BLaER1 treated with 17β-estradiol and CSF1 and Interleukin-3, amounts not matched to agents 10 nM and 100 nM (cell line): ENCODE results near the gene USH2A.

Experiments used
- H3K27ac ChIP-seq, 11 experiments: shearing (Covaris generic); formaldehyde crosslinking; 2 replicates each; pipeline ENCODE4 v1.8.1; 2022
- H3K27me3 ChIP-seq, 11 experiments: shearing (Covaris generic); formaldehyde crosslinking; 2 replicates each; pipeline ENCODE4 v1.8.1; 2022
- H3K36me3 ChIP-seq, 11 experiments: shearing (Covaris generic); formaldehyde crosslinking; 2 replicates each; pipeline ENCODE4 v1.8.1; 2022
- H3K4me1 ChIP-seq, 10 experiments: shearing (Covaris generic); formaldehyde crosslinking; 2 replicates each; pipeline ENCODE4 v1.8.1; 2022
- H3K4me2 ChIP-seq, 11 experiments: shearing (Covaris generic); formaldehyde crosslinking; 2 replicates each; pipeline ENCODE4 v1.8.1; 2022
- H3K4me3 ChIP-seq, 10 experiments: shearing (Covaris generic); formaldehyde crosslinking; 2 replicates each; pipeline ENCODE4 v1.8.1; 2022
- H3K9ac ChIP-seq, 11 experiments: shearing (Covaris generic); formaldehyde crosslinking; 2 replicates each; pipeline ENCODE4 v1.8.1; 2022
- H3K9me3 ChIP-seq, 11 experiments: shearing (Covaris generic); formaldehyde crosslinking; replicated peaks in 1 of 11; 2 replicates each; pipeline ENCODE4 v1.8.1; 2022
- H4K20me1 ChIP-seq, 11 experiments: shearing (Covaris generic); formaldehyde crosslinking; 2 replicates each; pipeline ENCODE4 v1.8.1; 2022
- Cebpa-rat ChIP-seq, 11 experiments: shearing (Covaris generic); IDR thresholded peaks; 2 replicates each; pipeline ENCODE4 v1.8.1; 2022

Gene USH2A

DNA sequence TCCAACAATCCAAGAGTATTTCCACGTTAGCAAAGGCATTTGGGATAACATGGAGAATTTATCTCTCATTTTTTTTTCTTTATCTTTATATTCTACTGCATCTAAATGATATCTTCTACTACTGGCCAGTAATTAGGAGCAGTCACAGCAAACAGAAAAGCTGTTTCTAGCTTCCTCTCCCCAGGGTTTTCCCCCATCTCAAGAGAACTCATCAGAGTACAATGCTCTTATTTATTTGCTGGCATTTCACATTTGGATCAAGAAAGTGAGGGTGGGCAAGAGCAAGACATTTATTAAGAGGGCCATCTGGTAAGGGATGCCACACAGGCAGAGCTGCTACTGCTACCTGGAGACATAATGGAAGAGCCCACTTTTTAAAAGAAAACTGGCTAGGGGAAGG, 368.2 kb downstream of the USH2A start:
- TF ChIP-seq Cebpa-rat (IDR thresholded peaks at IDR 0.05) = no peak
- H3K4me3 ChIP-seq = no peak overlapping the region

DNA sequence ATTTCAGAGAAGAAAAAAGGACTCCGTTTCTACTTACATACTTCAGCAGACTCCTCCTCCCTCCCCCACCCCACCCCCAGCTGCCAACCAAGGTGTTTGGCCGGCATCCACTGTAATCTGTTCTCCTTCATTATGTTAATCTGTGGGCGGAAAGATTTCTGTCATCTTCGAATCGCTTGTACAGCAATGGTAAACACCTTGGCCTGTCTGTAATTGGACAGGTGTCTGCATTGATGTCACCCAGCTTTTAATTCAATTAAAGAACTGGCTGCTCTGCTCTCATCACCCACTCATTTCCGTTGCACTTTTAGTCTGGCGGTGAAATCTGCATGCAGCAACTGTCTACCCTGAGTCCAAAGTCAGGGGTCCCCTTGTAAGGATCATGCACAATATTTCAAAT, 368.6 kb downstream of the USH2A start:
- H3K27me3 ChIP-seq = no peaks in the 10 kb centered on the region
- H3K4me3 ChIP-seq = no peak overlapping the region
- no peak overlapping the region for H3K27ac ChIP-seq
- H3K4me2 ChIP-seq = no peak overlapping the region
- no peak for TF ChIP-seq Cebpa-rat (IDR thresholded peaks at IDR 0.05)
- no peaks in the 10 kb centered on the region for H4K20me1 ChIP-seq
- no peaks in the 10 kb centered on the region for H3K36me3 ChIP-seq
- H3K9me3 ChIP-seq = no peaks in the 10 kb centered on the region
- no peak overlapping the region for H3K9ac ChIP-seq
- no peaks in the 10 kb centered on the region for H3K4me1 ChIP-seq

More for the DNA sequence above, 368.2 kb downstream of the USH2A start:
- no peaks in the 10 kb centered on the region for H3K36me3 ChIP-seq
- no peak overlapping the region for H3K27ac ChIP-seq
- H3K27me3 ChIP-seq = no peaks in the 10 kb centered on the region
- no peak overlapping the region for H3K4me2 ChIP-seq
- H4K20me1 ChIP-seq = no peaks in the 10 kb centered on the region
- H3K9ac ChIP-seq = no peak overlapping the region
- H3K4me1 ChIP-seq = no peaks in the 10 kb centered on the region
- H3K9me3 ChIP-seq = no peaks in the 10 kb centered on the region

DNA sequence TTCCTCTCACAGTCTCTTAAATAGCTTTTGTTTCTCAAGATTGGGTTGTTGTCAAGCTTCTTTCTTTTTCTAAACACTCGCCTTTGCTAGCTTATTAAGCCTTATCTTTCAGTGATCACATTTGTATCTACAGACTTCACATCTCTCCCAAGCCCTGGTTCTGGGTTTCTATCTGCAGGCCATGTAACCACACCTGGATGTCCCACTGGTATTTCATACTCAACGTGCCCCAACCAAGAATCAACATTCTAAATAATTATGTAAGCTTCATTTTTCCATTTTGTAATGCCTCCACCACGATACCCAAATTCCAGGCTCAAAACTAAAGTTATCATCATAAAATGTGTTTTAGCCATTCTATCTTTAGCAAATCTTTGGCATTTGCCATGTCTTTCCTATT, 372.2 kb downstream of the USH2A start:
- no peaks in the 10 kb centered on the region for H3K9me3 ChIP-seq
- H3K4me2 ChIP-seq = no peak overlapping the region
- no peaks in the 10 kb centered on the region for H3K36me3 ChIP-seq
- no peak overlapping the region for H3K9ac ChIP-seq
- no peaks in the 10 kb centered on the region for H4K20me1 ChIP-seq
- TF ChIP-seq Cebpa-rat (IDR thresholded peaks at IDR 0.05) = no peak
- H3K27me3 ChIP-seq = no peaks in the 10 kb centered on the region
- H3K27ac ChIP-seq = no peak overlapping the region
- no peak overlapping the region for H3K4me3 ChIP-seq
- no peaks in the 10 kb centered on the region for H3K4me1 ChIP-seq

GRCh38 chr1:216049741-216050430, 373.4 kb downstream of the USH2A start:
- Histone ChIP-seq H3K27me3 (no peaks in the 10 kb centered on the region), H4K20me1 (no peaks in the 10 kb centered on the region), H3K9me3 (no peaks in the 10 kb centered on the region), H3K4me3 (no peak overlapping the region), H3K4me2 (no peak overlapping the region), H3K27ac (no peak overlapping the region), H3K4me1 (no peaks in the 10 kb centered on the region), H3K36me3 (no peaks in the 10 kb centered on the region), H3K9ac (no peak overlapping the region)
- TF ChIP-seq Cebpa-rat (IDR thresholded peaks at IDR 0.05) = no peak

DNA sequence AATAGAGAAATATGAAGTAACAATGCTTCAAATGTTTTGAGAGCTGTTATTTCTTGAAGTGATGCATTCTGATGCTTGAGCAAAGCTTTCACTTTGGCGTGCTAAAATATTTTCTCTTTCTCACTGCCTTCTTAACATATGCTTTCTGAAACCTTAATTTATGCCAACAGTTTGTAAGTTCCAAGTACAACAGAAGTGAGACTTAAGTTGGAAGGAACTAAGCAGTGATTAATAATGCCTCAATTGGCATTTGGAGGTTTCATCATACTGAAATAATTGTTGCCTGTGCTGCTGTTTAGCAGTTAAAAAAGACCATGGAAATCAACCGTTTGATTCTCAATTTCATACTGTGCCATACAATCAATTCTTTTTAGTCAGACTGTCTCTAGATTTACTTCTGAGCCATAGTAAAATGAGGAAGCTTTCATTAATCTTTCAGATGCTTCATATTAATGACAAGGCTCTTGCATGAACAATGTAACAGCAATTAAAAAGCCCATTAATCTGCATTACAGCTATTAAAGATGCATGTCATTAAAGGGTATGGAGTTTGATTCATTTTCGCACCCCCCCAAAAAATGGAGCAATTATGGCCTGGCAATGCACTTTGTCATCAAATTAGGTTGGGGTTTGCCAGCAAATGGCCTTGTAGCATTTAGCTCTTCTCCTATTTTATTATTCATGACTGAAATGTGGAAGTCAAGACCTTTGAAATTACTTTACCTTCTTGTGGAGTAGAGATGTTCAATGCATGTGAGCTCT, 375.3 kb downstream of the USH2A start:
- no peak overlapping the region for H3K4me3 ChIP-seq
- no peaks in the 10 kb centered on the region for H3K9me3 ChIP-seq
- H3K4me1 ChIP-seq = no peaks in the 10 kb centered on the region
- no peaks in the 10 kb centered on the region for H3K27me3 ChIP-seq
- H3K4me2 ChIP-seq = no peak overlapping the region
- H3K9ac ChIP-seq = no peak overlapping the region
- no peaks in the 10 kb centered on the region for H4K20me1 ChIP-seq
- H3K27ac ChIP-seq = no peak overlapping the region
- no peak for TF ChIP-seq Cebpa-rat (IDR thresholded peaks at IDR 0.05)
- H3K36me3 ChIP-seq = no peaks in the 10 kb centered on the region

GRCh38 chr1:216046336-216046735, 376.9 kb downstream of the USH2A start:
- H3K4me3 ChIP-seq = no peak overlapping the region
- no peaks in the 10 kb centered on the region for H3K4me1 ChIP-seq
- H3K27me3 ChIP-seq = no peaks in the 10 kb centered on the region
- no peak overlapping the region for H3K4me2 ChIP-seq
- H4K20me1 ChIP-seq = no peaks in the 10 kb centered on the region
- TF ChIP-seq Cebpa-rat (IDR thresholded peaks at IDR 0.05) = no peak
- no peaks in the 10 kb centered on the region for H3K36me3 ChIP-seq
- no peak overlapping the region for H3K9ac ChIP-seq
- no peaks in the 10 kb centered on the region for H3K9me3 ChIP-seq
- H3K27ac ChIP-seq = no peak overlapping the region

DNA sequence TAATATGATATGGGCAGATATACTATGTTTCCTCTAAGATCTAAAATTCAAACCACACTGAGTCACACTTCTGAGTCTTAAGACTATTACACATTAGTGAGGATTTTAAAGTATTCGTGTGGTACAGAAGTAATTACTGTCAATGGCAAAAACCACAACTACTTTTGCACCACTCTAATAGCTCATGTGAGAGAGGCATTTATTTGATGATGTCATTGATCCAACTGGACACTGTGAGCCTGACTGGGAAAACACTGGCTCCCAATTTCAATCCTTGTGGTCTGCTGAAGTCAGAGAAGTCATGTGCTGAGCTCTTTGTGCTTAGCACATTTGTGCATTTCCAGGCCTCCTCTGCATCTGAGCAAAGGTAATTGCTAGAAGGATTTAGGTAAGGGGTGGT, 377.8 kb downstream of the USH2A start:
- Histone ChIP-seq H3K4me2 (no peak overlapping the region), H3K4me1 (no peaks in the 10 kb centered on the region), H3K4me3 (no peak overlapping the region), H3K36me3 (no peaks in the 10 kb centered on the region), H3K9me3 (no peaks in the 10 kb centered on the region), H4K20me1 (no peaks in the 10 kb centered on the region), H3K27me3 (no peaks in the 10 kb centered on the region), H3K9ac (no peak overlapping the region), H3K27ac (no peak overlapping the region)
- TF ChIP-seq Cebpa-rat (IDR thresholded peaks at IDR 0.05) = no peak

DNA sequence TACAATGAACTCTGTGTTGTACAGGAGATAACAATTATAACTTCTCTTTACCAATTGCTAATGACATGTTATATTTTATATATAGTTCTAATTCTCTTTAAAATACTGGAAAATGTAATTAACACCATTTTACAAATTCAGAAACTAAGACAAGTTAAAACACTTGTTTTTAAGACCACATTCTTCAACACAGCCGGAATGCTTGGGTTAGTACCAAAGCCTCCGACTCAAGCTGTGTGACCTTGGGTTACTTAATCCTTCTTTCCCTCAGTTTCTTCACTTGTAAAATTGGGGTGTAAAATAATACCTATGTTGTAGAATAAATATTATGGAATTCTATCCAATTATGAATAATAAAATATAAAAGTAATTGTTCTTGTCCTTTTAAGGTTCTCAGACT, 378.7 kb downstream of the USH2A start:
- no peak overlapping the region for H3K4me2 ChIP-seq
- no peaks in the 10 kb centered on the region for H3K36me3 ChIP-seq
- no peak overlapping the region for H3K27ac ChIP-seq
- no peak for TF ChIP-seq Cebpa-rat (IDR thresholded peaks at IDR 0.05)
- no peaks in the 10 kb centered on the region for H4K20me1 ChIP-seq
- H3K4me1 ChIP-seq = no peaks in the 10 kb centered on the region
- no peaks in the 10 kb centered on the region for H3K9me3 ChIP-seq
- no peak overlapping the region for H3K4me3 ChIP-seq
- no peak overlapping the region for H3K9ac ChIP-seq
- H3K27me3 ChIP-seq = no peaks in the 10 kb centered on the region

GRCh38 chr1:216034506-216034905, 388.7 kb downstream of the USH2A start:
- Histone ChIP-seq H3K27ac (no peak overlapping the region), H3K36me3 (no peaks in the 10 kb centered on the region), H3K4me2 (no peak overlapping the region), H3K4me3 (no peak overlapping the region), H4K20me1 (no peaks in the 10 kb centered on the region), H3K27me3 (no peaks in the 10 kb centered on the region), H3K4me1 (no peaks in the 10 kb centered on the region), H3K9me3 (no peaks in the 10 kb centered on the region), H3K9ac (no peak overlapping the region)
- TF ChIP-seq Cebpa-rat (IDR thresholded peaks at IDR 0.05) = no peak

DNA sequence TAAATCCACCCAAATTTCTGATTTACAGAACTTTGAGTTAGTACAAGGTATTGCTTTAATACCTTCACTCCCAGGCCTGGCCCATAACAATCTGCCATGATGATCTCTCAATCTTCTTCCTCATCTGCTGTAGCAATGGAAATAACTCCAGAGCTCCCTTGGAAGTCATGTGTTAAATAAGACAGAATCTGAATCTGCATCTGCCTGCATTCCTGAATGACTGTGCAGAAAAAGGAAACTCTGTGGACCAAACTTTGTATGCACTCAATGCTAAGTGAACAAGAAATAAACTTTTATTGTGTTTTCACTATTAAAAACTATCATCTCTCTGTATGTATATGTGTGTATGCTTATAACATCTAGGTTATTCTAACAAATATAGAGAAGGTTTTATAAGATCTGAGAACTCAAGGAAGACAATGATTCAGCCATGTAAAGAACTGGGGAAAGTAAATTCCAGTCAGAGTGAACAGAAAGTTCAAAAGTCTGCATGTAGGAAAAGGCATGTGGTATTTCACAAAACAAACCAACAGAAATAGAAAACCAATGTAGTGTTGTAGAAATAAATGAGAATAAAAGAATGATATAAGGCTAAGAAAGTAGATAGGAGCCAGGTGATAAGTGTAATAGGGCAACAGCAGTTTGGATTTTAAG, 390.2 kb downstream of the USH2A start:
- Histone ChIP-seq H3K9ac (no peak overlapping the region), H3K4me1 (no peaks in the 10 kb centered on the region), H3K27me3 (no peaks in the 10 kb centered on the region), H3K4me3 (no peak overlapping the region), H3K27ac (no peak overlapping the region), H3K9me3 (no peaks in the 10 kb centered on the region), H3K36me3 (no peaks in the 10 kb centered on the region), H4K20me1 (no peaks in the 10 kb centered on the region), H3K4me2 (no peak overlapping the region)
- no peak for TF ChIP-seq Cebpa-rat (IDR thresholded peaks at IDR 0.05)
